Neutrophil (primary cell): ENCODE measurements around the gene CORO7.

Experiments used
- H3K27ac ChIP-seq: fragments of 200-600 bp; sonication (generic); 2 replicates; pipeline ENCODE4 v1.5.1; 2016; ENCODE audit warnings: mild to moderate bottlenecking, moderate library complexity
- H3K27me3 ChIP-seq: fragments of 200-600 bp; sonication (generic); 2 replicates; pipeline ENCODE4 v1.6.0; 2016; ENCODE audit warnings: mild to moderate bottlenecking
- H3K36me3 ChIP-seq: fragments of 200-600 bp; sonication (generic); 2 replicates; pipeline ENCODE4 v1.5.1; 2017
- H3K4me1 ChIP-seq, 2 experiments: fragments of 200-600 bp in 1 of 2; sonication (generic) in 1 of 2; 1 replicate in 1 of 2; 2 replicates in 1 of 2; pipeline versions ENCODE4 v1.5.1 to v1.6.1; 2013 to 2016; ENCODE audit warnings: low read depth in 1 of 2, low read length in 1 of 2, mild to moderate bottlenecking in 1 of 2, moderate library complexity in 1 of 2; ENCODE audit not compliant: control insufficient read depth in 1 of 2, insufficient read depth in 1 of 2
- H3K4me3 ChIP-seq, 2 experiments: fragments of 200-600 bp in 1 of 2; sonication (generic) in 1 of 2; 1 replicate in 1 of 2; 2 replicates in 1 of 2; pipeline ENCODE4 v1.5.1; 2013 to 2016; ENCODE audit warnings: low read depth in 1 of 2, low read length in 1 of 2, mild to moderate bottlenecking in 1 of 2, moderate library complexity in 1 of 2
- H3K9me3 ChIP-seq: fragments of 200-600 bp; sonication (generic); 2 replicates; pipeline ENCODE4 v1.5.1; 2016
- CTCF ChIP-seq: fragments of 200-600 bp; sonication (generic); IDR thresholded peaks from 2 replicates; pipeline ENCODE4 v1.5.1; 2016; ENCODE audit warnings: antibody characterized with exemption

CORO7 gene

GRCh38 chr16:4328046-4328781 is 88.2 kb downstream of the CORO7 start:
- H3K4me3 ChIP-seq, result peak overlapping the region; percentile 45 to 59
- H3K4me1 ChIP-seq, result peaks cover 14 to 19% of the 10 kb centered on the region in 2 experiments
- peaks cover 40% of the 10 kb centered on the region for H3K27me3 ChIP-seq
- no peak for TF ChIP-seq CTCF
- H3K27ac ChIP-seq, result no peak overlapping the region
- H3K9me3 ChIP-seq, result no peaks in the 10 kb centered on the region
- H3K36me3 ChIP-seq, result no peaks in the 10 kb centered on the region

GRCh38 chr16:4327386-4328045 is 88.9 kb downstream of the CORO7 start:
- no peak for TF ChIP-seq CTCF
- Histone ChIP-seq H3K27ac (no peak overlapping the region), H3K27me3 (peaks cover 35% of the 10 kb centered on the region), H3K9me3 (no peaks in the 10 kb centered on the region), H3K4me1 (peaks cover 14 to 19% of the 10 kb centered on the region in 2 experiments), H3K4me3 (peak overlapping the region; percentile 45 to 59), H3K36me3 (no peaks in the 10 kb centered on the region)

- Histone ChIP-seq H3K27me3 (peaks cover 42% of the 10 kb centered on the region), H3K4me3 (no peak overlapping the region), H3K27ac (no peak overlapping the region), H3K9me3 (no peaks in the 10 kb centered on the region), H3K4me1 (peaks cover 14 to 19% of the 10 kb centered on the region in 2 experiments), H3K36me3 (no peaks in the 10 kb centered on the region)
- TF ChIP-seq CTCF, result no peak
Measured at GRCh38 chr16:4325253-4325758, 91.1 kb downstream of the CORO7 start.

GRCh38 chr16:4324492-4325252 is 91.7 kb downstream of the CORO7 start:
- Histone ChIP-seq H3K36me3 (no peaks in the 10 kb centered on the region), H3K4me3 (no peak overlapping the region), H3K9me3 (no peaks in the 10 kb centered on the region), H3K27me3 (peaks cover 48% of the 10 kb centered on the region), H3K4me1 (peaks cover 14 to 19% of the 10 kb centered on the region in 2 experiments), H3K27ac (no peak overlapping the region)
- TF ChIP-seq CTCF, result no peak

- Histone ChIP-seq H3K4me1 (peaks cover 14 to 19% of the 10 kb centered on the region in 2 experiments), H3K4me3 (no peak overlapping the region), H3K27ac (no peak overlapping the region), H3K9me3 (no peaks in the 10 kb centered on the region), H3K36me3 (no peaks in the 10 kb centered on the region), H3K27me3 (peaks cover 50% of the 10 kb centered on the region)
- TF ChIP-seq CTCF, result no peak
Measured at GRCh38 chr16:4323845-4324488, 92.4 kb downstream of the CORO7 start.
